H1 (cell line): Measurements from ENCODE around the gene CACNA1B. TPM values are rescaled to one million over a fixed set of nuclear protein-coding genes. Genes with fewer than 3 reads are reported as not detected.

ENCODE experiments used
- CTCF ChIA-PET: fragments of 300-600 bp; sonication (Branson Sonifier 250); formaldehyde crosslinking; loops from one replicate; lab custom pipeline; 2021; ENCODE audit not compliant: partially characterized antibody; lab: Charles Lee
- POLR2A ChIA-PET: fragments of 300-600 bp; sonication (Branson Sonifier 250); formaldehyde crosslinking; loops from one replicate; lab custom pipeline; 2021; ENCODE audit warnings: inconsistent platforms; ENCODE audit not compliant: partially characterized antibody; lab: Charles Lee
- DNase-seq, 2 experiments: peaks; one replicate each; pipeline versions ENCODE4 v3.0.0 to v3.0.0-alpha.2; 2010 to 2022; ENCODE audit warnings: low spot score in 2 of 2, low read depth in 1 of 2, mixed read lengths in 1 of 2
- FAIRE-seq: peaks from 2 replicates; lab custom pipeline; 2011; peaks lifted over from hg19 to GRCh38; lab: Jason Lieb, UNC
- H2AFZ ChIP-seq: 2 replicates; pipeline ENCODE4 v1.8.1; 2012; ENCODE audit warnings: low read length, inconsistent platforms
- H2AK5ac ChIP-seq: 2 replicates; pipeline ENCODE4 v1.6.1; 2013; ENCODE audit warnings: low read depth, low read length
- H2BK120ac ChIP-seq: replicated peaks from 2 replicates; pipeline ENCODE3; 2013; ENCODE audit warnings: low read depth, low read length, inconsistent platforms
- H2BK12ac ChIP-seq: 2 replicates; pipeline ENCODE4 v1.6.1; 2013; ENCODE audit warnings: low read depth, low read length
- H2BK15ac ChIP-seq: 2 replicates; pipeline ENCODE4 v1.6.1; 2013; ENCODE audit warnings: low read length
- H2BK20ac ChIP-seq: 2 replicates; pipeline ENCODE4 v1.6.1; 2013; ENCODE audit warnings: low read length
- H2BK5ac ChIP-seq: 2 replicates; pipeline ENCODE4 v1.6.1; 2013; ENCODE audit warnings: low read depth, low read length
- H3K14ac ChIP-seq: 2 replicates; pipeline ENCODE4 v1.6.1; 2013; ENCODE audit warnings: inconsistent platforms; ENCODE audit not compliant: insufficient read length
- H3K18ac ChIP-seq: 2 replicates; pipeline ENCODE4 v1.6.1; 2013; ENCODE audit warnings: low read length; ENCODE audit errors: extremely low read depth
- H3K23ac ChIP-seq: 2 replicates; pipeline ENCODE4 v1.6.1; 2013; ENCODE audit warnings: inconsistent platforms; ENCODE audit not compliant: insufficient read length
- H3K23me2 ChIP-seq: 2 replicates; pipeline ENCODE4 v1.6.1; 2013; ENCODE audit warnings: low read depth, low read length
- H3K27ac ChIP-seq: 2 replicates; pipeline ENCODE4 v1.6.1; 2011; ENCODE audit warnings: low read depth, low read length, inconsistent platforms
- H3K27me3 ChIP-seq, 4 experiments: replicated peaks in 1 of 4; 1 replicate in 1 of 4; 2 replicates in 3 of 4; pipeline versions ENCODE4 v1.6.1 to v1.8.1; 2011 to 2013; ENCODE audit warnings: low read length in 3 of 4, mild to moderate bottlenecking in 3 of 4, inconsistent platforms in 2 of 4, mixed read lengths in 2 of 4, moderate library complexity in 1 of 4; ENCODE audit not compliant: control insufficient read depth in 3 of 4, insufficient read depth in 3 of 4; ENCODE audit errors: extremely low read depth in 1 of 4
- H3K36me3 ChIP-seq, 4 experiments: 2 replicates each; pipeline versions ENCODE4 v1.6.1 to v1.8.1; 2011 to 2013; ENCODE audit warnings: mild to moderate bottlenecking in 4 of 4, low read length in 3 of 4, moderate library complexity in 2 of 4, control low read depth in 1 of 4, inconsistent platforms in 1 of 4; ENCODE audit not compliant: insufficient read depth in 4 of 4, control insufficient read depth in 2 of 4
- H3K4ac ChIP-seq: replicated peaks from 2 replicates; pipeline ENCODE3; 2013; ENCODE audit warnings: low read length, low read depth, mixed read lengths, inconsistent platforms; ENCODE audit not compliant: insufficient read length
- H3K4me1 ChIP-seq, 4 experiments: replicated peaks in 1 of 4; 1 replicate in 1 of 4; 2 replicates in 3 of 4; pipeline versions ENCODE4 v1.6.1 to v1.8.1; 2011 to 2013; ENCODE audit warnings: low read length in 3 of 4, inconsistent platforms in 2 of 4, mixed read lengths in 1 of 4; ENCODE audit not compliant: insufficient read depth in 4 of 4, control insufficient read depth in 3 of 4
- H3K4me2 ChIP-seq, 2 experiments: 2 replicates each; pipeline versions ENCODE4 v1.6.1 to v1.8.1; 2011 to 2013; ENCODE audit warnings: low read depth in 2 of 2, low read length in 2 of 2, control low read depth in 1 of 2, inconsistent platforms in 1 of 2, mild to moderate bottlenecking in 1 of 2; ENCODE audit not compliant: insufficient read depth in 1 of 2
- H3K4me3 ChIP-seq, 4 experiments: fragments of 200-600, 300-600 bp in 1 of 4; sonication (generic), shearing (Covaris generic), sonication (Bioruptor Twin) in 1 of 4; 2 replicates each; pipeline versions ENCODE4 v1.5.1 to v1.8.1; 2011 to 2016; ENCODE audit warnings: low read length in 4 of 4, low read depth in 3 of 4, control low read depth in 2 of 4, inconsistent platforms in 2 of 4, mild to moderate bottlenecking in 2 of 4, mixed read lengths in 1 of 4, moderate library complexity in 1 of 4; ENCODE audit not compliant: insufficient read depth in 2 of 4; ENCODE audit errors: extremely low read depth in 1 of 4
- H3K56ac ChIP-seq: replicated peaks from 2 replicates; pipeline ENCODE3; 2013; ENCODE audit warnings: low read depth, mild to moderate bottlenecking, mixed read lengths, low read length, inconsistent platforms; ENCODE audit not compliant: insufficient read length
- H3K79me1 ChIP-seq: 2 replicates; pipeline ENCODE4 v1.6.1; 2013; ENCODE audit warnings: low read depth, low read length, control low read depth
- H3K79me2 ChIP-seq, 2 experiments: 2 replicates each; pipeline versions ENCODE4 v1.6.1 to v1.8.1; 2012 to 2013; ENCODE audit warnings: low read length in 2 of 2, mild to moderate bottlenecking in 2 of 2, inconsistent platforms in 1 of 2; ENCODE audit not compliant: insufficient read depth in 2 of 2, control insufficient read depth in 1 of 2
- H3K9ac ChIP-seq, 4 experiments: replicated peaks in 1 of 4; 1 replicate in 1 of 4; 2 replicates in 3 of 4; pipeline versions ENCODE4 v1.6.1 to v1.8.1; 2011 to 2013; ENCODE audit warnings: low read depth in 3 of 4, low read length in 3 of 4, control low read depth in 2 of 4, mild to moderate bottlenecking in 2 of 4, moderate library complexity in 2 of 4, inconsistent platforms in 1 of 4; ENCODE audit errors: extremely low read depth in 1 of 4
- H3K9me3 ChIP-seq, 2 experiments: 2 replicates each; pipeline versions ENCODE4 v1.6.1 to v1.8.1; 2012 to 2013; ENCODE audit warnings: mild to moderate bottlenecking in 2 of 2, moderate library complexity in 2 of 2, control low read depth in 1 of 2, inconsistent platforms in 1 of 2, low read depth in 1 of 2, low read length in 1 of 2, mixed read lengths in 1 of 2; ENCODE audit not compliant: insufficient read depth in 2 of 2
- H4K20me1 ChIP-seq, 2 experiments: replicated peaks in 1 of 2; 2 replicates each; pipeline versions ENCODE3 to v1.8.1; 2011 to 2013; ENCODE audit warnings: inconsistent platforms in 2 of 2, low read length in 2 of 2, mild to moderate bottlenecking in 1 of 2; ENCODE audit not compliant: insufficient read depth in 2 of 2, control insufficient read depth in 1 of 2
- H4K5ac ChIP-seq: 2 replicates; pipeline ENCODE4 v1.6.1; 2013; ENCODE audit warnings: low read length, low read depth, mixed read lengths, inconsistent platforms; ENCODE audit not compliant: insufficient read length
- H4K8ac ChIP-seq: 2 replicates; pipeline ENCODE4 v1.8.0; 2013; ENCODE audit warnings: mild to moderate bottlenecking, moderate library complexity, low read length, inconsistent platforms; ENCODE audit not compliant: insufficient read depth; ENCODE audit errors: extremely low read depth
- H4K91ac ChIP-seq: replicated peaks from 2 replicates; pipeline ENCODE3; 2013; ENCODE audit warnings: low read length, mixed read lengths, inconsistent platforms; ENCODE audit not compliant: insufficient read length
- FOSL1 ChIP-seq: IDR thresholded peaks from 2 replicates; pipeline ENCODE4 v1.6.1; 2011; ENCODE audit warnings: mild to moderate bottlenecking, low read depth, low read length, moderate library complexity; ENCODE audit not compliant: insufficient read depth
- WGBS, 2 experiments: shearing (Covaris generic) in 1 of 2; methylation state at CpG; one replicate each; pipeline versions ENCODE4 v1.1.6 to v1.1.7; 2013 to 2015; ENCODE audit warnings: low lambda C conversion rate in 2 of 2, mixed read lengths in 2 of 2, inconsistent platforms in 1 of 2, low coverage in 1 of 2, missing lambda C conversion rate in 1 of 2; ENCODE audit not compliant: insufficient replicate concordance in 2 of 2, insufficient coverage in 1 of 2, insufficient read length in 1 of 2; ENCODE audit errors: extremely low coverage in 1 of 2, missing lambda C conversion rate in 1 of 2; 5-methylcytosine and 5-hydroxymethylcytosine counted together
- polyA plus RNA-seq, 7 experiments: library from polyadenylated mRNA; depleted of rRNA in 3 of 7; stranded (reverse) in 5 of 7; unstranded in 2 of 7; fragments of >200 nt in 5 of 7; fragments of 200-250 nt in 2 of 7; gene quantifications; 1 replicate in 5 of 7; 2 replicates in 1 of 7; 4 replicates in 1 of 7; pipeline versions ENCODE4 v1.2.1 to v1.2.3, GENCODE V29; 2011 to 2013; ENCODE audit warnings: missing spikeins in 2 of 7, mixed read lengths in 2 of 7
- total RNA-seq: library from RNA; stranded (reverse); fragmentation: NEBNext Ultra II Directional; extraction: Animal tissue kit (Norgen Biotek cat#: 25700); gene quantifications from 2 replicates; pipeline ENCODE4 v1.2.1, GENCODE V29; 2021
- TF ChIP-seq, protein P1 (sequence below): IDR thresholded peaks from 2 replicates; pipeline ENCODE4 v1.6.1; 2011; ENCODE audit warnings: low read depth, mild to moderate bottlenecking, low read length; ENCODE audit not compliant: insufficient read depth
- TF ChIP-seq, protein P2 (sequence below), 3 experiments: IDR thresholded peaks; 1 replicate in 2 of 3; 2 replicates in 1 of 3; pipeline versions ENCODE4 v1.5.1 to v1.6.1; 2011; ENCODE audit warnings: low read length in 3 of 3, mild to moderate bottlenecking in 3 of 3, inconsistent platforms in 2 of 3, low read depth in 1 of 3, moderate library complexity in 1 of 3; ENCODE audit not compliant: insufficient read depth in 1 of 3; ENCODE audit errors: control extremely low read depth in 1 of 3
- TF ChIP-seq, protein P3 (sequence below): IDR thresholded peaks from 2 replicates; pipeline ENCODE4 v1.6.1; 2012; ENCODE audit warnings: inconsistent platforms

The CACNA1B gene
- total and polyA plus RNA-seq, 2 of the 8 experiments (the other 6 are each of a cell fraction or from before 2014, with no cell fraction given) = 1.5 to 5.7 TPM

- H3K36me3 ChIP-seq = no peaks in the 10 kb centered on the region; a peak in 1 of 8 replicates
- no peak overlapping the region for H2BK5ac ChIP-seq
- no peaks in the 10 kb centered on the region for H3K79me2 ChIP-seq
- H3K4me1 ChIP-seq = no peaks in the 10 kb centered on the region
- FAIRE-seq (no peak), DNase-seq (no peak)
- H3K23me2 ChIP-seq = no peaks in the 10 kb centered on the region
- H3K79me1 ChIP-seq = 0 out of 2 replicates have a peak, but pooled peaks cover 2% of the 10 kb centered on the region
- no peaks in the 10 kb centered on the region for H3K27me3 ChIP-seq
- H4K91ac ChIP-seq = no peak overlapping the region
- ChIA-PET CTCF (no interaction called here), POLR2A (no interaction called here)
- no peak overlapping the region for H3K18ac ChIP-seq
- peaks cover 0 to 3% of the 10 kb centered on the region in 2 experiments for H4K20me1 ChIP-seq
- H3K56ac ChIP-seq = no peak overlapping the region
- no peak overlapping the region for H2BK15ac ChIP-seq
- no peak overlapping the region for H3K27ac ChIP-seq
- WGBS, 2 experiments = 91% methylated on average over 4 of the region's 4 CpGs; no CpG with 5 or more reads in 1 of the 2 experiments
- no peak overlapping the region for H4K8ac ChIP-seq
- no peak overlapping the region for H3K4me3 ChIP-seq
- H3K9me3 ChIP-seq = peaks cover 16 to 25% of the 10 kb centered on the region in 2 experiments; a peak in 3 of 4 replicates
- no peak overlapping the region for H3K4ac ChIP-seq
- H3K4me2 ChIP-seq = no peak overlapping the region
- no peak overlapping the region for H4K5ac ChIP-seq
- TF ChIP-seq, protein P1, sequence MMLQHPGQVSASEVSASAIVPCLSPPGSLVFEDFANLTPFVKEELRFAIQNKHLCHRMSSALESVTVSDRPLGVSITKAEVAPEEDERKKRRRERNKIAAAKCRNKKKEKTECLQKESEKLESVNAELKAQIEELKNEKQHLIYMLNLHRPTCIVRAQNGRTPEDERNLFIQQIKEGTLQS = no peak
- TF ChIP-seq, protein P2, sequence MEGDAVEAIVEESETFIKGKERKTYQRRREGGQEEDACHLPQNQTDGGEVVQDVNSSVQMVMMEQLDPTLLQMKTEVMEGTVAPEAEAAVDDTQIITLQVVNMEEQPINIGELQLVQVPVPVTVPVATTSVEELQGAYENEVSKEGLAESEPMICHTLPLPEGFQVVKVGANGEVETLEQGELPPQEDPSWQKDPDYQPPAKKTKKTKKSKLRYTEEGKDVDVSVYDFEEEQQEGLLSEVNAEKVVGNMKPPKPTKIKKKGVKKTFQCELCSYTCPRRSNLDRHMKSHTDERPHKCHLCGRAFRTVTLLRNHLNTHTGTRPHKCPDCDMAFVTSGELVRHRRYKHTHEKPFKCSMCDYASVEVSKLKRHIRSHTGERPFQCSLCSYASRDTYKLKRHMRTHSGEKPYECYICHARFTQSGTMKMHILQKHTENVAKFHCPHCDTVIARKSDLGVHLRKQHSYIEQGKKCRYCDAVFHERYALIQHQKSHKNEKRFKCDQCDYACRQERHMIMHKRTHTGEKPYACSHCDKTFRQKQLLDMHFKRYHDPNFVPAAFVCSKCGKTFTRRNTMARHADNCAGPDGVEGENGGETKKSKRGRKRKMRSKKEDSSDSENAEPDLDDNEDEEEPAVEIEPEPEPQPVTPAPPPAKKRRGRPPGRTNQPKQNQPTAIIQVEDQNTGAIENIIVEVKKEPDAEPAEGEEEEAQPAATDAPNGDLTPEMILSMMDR (IDR thresholded peaks at IDR 0.05; ENCODE audit: control extremely low read depth in 1 of 3, insufficient read depth in 1 of 3, low read depth in 1 of 3, low read length in 3 of 3) = no peak
- TF ChIP-seq FOSL1 = no peak
- TF ChIP-seq, protein P3, sequence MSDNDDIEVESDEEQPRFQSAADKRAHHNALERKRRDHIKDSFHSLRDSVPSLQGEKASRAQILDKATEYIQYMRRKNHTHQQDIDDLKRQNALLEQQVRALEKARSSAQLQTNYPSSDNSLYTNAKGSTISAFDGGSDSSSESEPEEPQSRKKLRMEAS = no peak
- no peak overlapping the region for H3K9ac ChIP-seq
- H2AK5ac ChIP-seq = no peak overlapping the region
- H2BK20ac ChIP-seq = no peak overlapping the region
- no peak overlapping the region for H2BK12ac ChIP-seq
- H3K23ac ChIP-seq = no peak overlapping the region
- no peak overlapping the region for H2BK120ac ChIP-seq
- no peak overlapping the region for H3K14ac ChIP-seq
- H2AFZ ChIP-seq = no peak overlapping the region
Observed at GRCh38 chr9:138033950-138034349, 156.4 kb downstream of the CACNA1B start.
